HG03378 (cell line): ENCODE data around the gene LRP1B.

Experiments used
- ATAC-seq: cut with Tn5 transposase; IDR thresholded peaks from one replicate; pipeline ENCODE4 v1.9.1; 2021; ENCODE audit warnings: mild to moderate bottlenecking, moderate library complexity; ENCODE audit not compliant: unreplicated experiment

The LRP1B gene

GRCh38 chr2:141490886-141491285 lies 639.9 kb downstream of the LRP1B start:
- no peak for ATAC-seq

- ATAC-seq: no peak
These were observed 648.1 kb downstream of the LRP1B start for GRCh38 chr2:141482697-141483096.

- no peak for ATAC-seq
These were observed 655.0 kb downstream of the LRP1B start for GRCh38 chr2:141475801-141476200.

GRCh38 chr2:141468761-141469160 lies 662.1 kb downstream of the LRP1B start:
- ATAC-seq: no peak

GRCh38 chr2:141467331-141467730 lies 663.5 kb downstream of the LRP1B start:
- ATAC-seq: no peak

GRCh38 chr2:141464995-141465394 lies 665.8 kb downstream of the LRP1B start:
- ATAC-seq: no peak

- no peak for ATAC-seq
These were observed 672.5 kb downstream of the LRP1B start for GRCh38 chr2:141458351-141458750.

GRCh38 chr2:141455877-141456276 lies 674.9 kb downstream of the LRP1B start:
- no peak for ATAC-seq

- no peak for ATAC-seq
These were observed 675.5 kb downstream of the LRP1B start for GRCh38 chr2:141455211-141455826.

GRCh38 chr2:141440072-141440635 lies 690.7 kb downstream of the LRP1B start:
- no peak for ATAC-seq

- ATAC-seq: no peak
These were observed 691.3 kb downstream of the LRP1B start for GRCh38 chr2:141439524-141439923.

GRCh38 chr2:141438536-141438935 lies 692.3 kb downstream of the LRP1B start:
- ATAC-seq: no peak

- ATAC-seq: no peak
These were observed 693.3 kb downstream of the LRP1B start for GRCh38 chr2:141437521-141437920.

- no peak for ATAC-seq
These were observed 707.7 kb downstream of the LRP1B start for GRCh38 chr2:141423124-141423523.

- no peak for ATAC-seq
These were observed 713.5 kb downstream of the LRP1B start for GRCh38 chr2:141417246-141417797.

- ATAC-seq: no peak
These were observed 719.4 kb downstream of the LRP1B start for GRCh38 chr2:141411419-141411818.

- no peak for ATAC-seq
These were observed 731.5 kb downstream of the LRP1B start for GRCh38 chr2:141399270-141399669.

GRCh38 chr2:141393214-141393545 lies 737.6 kb downstream of the LRP1B start:
- ATAC-seq: no peak

GRCh38 chr2:141392517-141393213 lies 738.2 kb downstream of the LRP1B start:
- ATAC-seq: no peak

GRCh38 chr2:141386168-141386567 lies 744.6 kb downstream of the LRP1B start:
- ATAC-seq: no peak

GRCh38 chr2:141384676-141385075 lies 746.1 kb downstream of the LRP1B start:
- ATAC-seq: no peak

GRCh38 chr2:141381946-141382345 lies 748.9 kb downstream of the LRP1B start:
- ATAC-seq: no peak
